HepG2 (cell line): Measurements from ENCODE around the gene ZBP1. TPM values are rescaled to one million over a fixed set of nuclear protein-coding genes. Genes with fewer than 3 reads are reported as not detected.

ENCODE experiments used
- ATAC-seq: fragments of 200-7000 bp; cut with Tn5 transposase; 3 replicates; pipeline ENCODE4 v1.9.1; 2020; ENCODE audit warnings: mild to moderate bottlenecking, moderate library complexity
- BruUV-seq: library from RNA; stranded (reverse); fragments of 400-500 nt; replicated peaks from 2 replicates; lab custom pipeline; 2021; lab: Mats Ljungman, UMichigan
- CTCF ChIA-PET: fragments of 300-600 bp; formaldehyde crosslinking; extraction: SDS; loops from one replicate; lab custom pipeline; 2021; ENCODE audit warnings: low total read pairs, inconsistent platforms, low intra/inter-chr PET ratio; lab: Yijun Ruan, JAX
- POLR2A ChIA-PET: fragments of 350-600 bp; sonication (Branson Sonifier 250); formaldehyde crosslinking; loops from one replicate; lab custom pipeline; 2020; ENCODE audit warnings: antibody characterized with exemption, inconsistent platforms; lab: Yijun Ruan, JAX
- DNase-seq: peaks from one replicate; pipeline ENCODE4 v3.0.0-alpha.2; 2015; ENCODE audit warnings: low spot score
- FAIRE-seq: peaks from 3 replicates; lab custom pipeline; 2011; peaks lifted over from hg19 to GRCh38; lab: Jason Lieb, UNC
- H2AFZ ChIP-seq: one replicate; pipeline ENCODE4 v1.6.1; 2011; ENCODE audit warnings: low read length, inconsistent platforms
- H3K27ac ChIP-seq: fragments of 300-600 bp; 3 replicates; pipeline ENCODE4 v1.8.0; 2011; ENCODE audit warnings: mixed run types, mild to moderate bottlenecking, mixed read lengths, low read length, inconsistent platforms; ENCODE audit not compliant: insufficient read depth; ENCODE audit errors: extremely low read length
- H3K27me3 ChIP-seq, 2 experiments: fragments of 200-600 bp in 1 of 2; 2 replicates in 1 of 2; 3 replicates in 1 of 2; pipeline versions ENCODE4 v1.6.0 to v1.8.0; 2011; ENCODE audit warnings: low read length in 2 of 2, mild to moderate bottlenecking in 2 of 2, moderate library complexity in 2 of 2, inconsistent platforms in 1 of 2; ENCODE audit not compliant: insufficient read depth in 2 of 2, control insufficient read depth in 1 of 2
- H3K36me3 ChIP-seq, 2 experiments: fragments of 200-600 bp in 1 of 2; replicated peaks in 1 of 2; 2 replicates in 1 of 2; 3 replicates in 1 of 2; pipeline versions ENCODE4 v1.5.1 to v1.8.0; 2011; ENCODE audit warnings: low read length in 2 of 2, inconsistent platforms in 1 of 2; ENCODE audit not compliant: insufficient read depth in 2 of 2, control insufficient read depth in 1 of 2
- H3K4me1 ChIP-seq: 2 replicates; pipeline ENCODE4 v1.5.1; 2012; ENCODE audit warnings: low read length, inconsistent platforms; ENCODE audit not compliant: insufficient read depth
- H3K4me2 ChIP-seq: 2 replicates; pipeline ENCODE4 v1.6.0; 2011; ENCODE audit warnings: low read depth, low read length, inconsistent platforms
- H3K4me3 ChIP-seq, 3 experiments: fragments of 200-600 bp in 1 of 3; sonication (generic), shearing (Covaris generic) in 1 of 3; replicated peaks in 1 of 3; 2 replicates each; pipeline ENCODE4 v1.5.1; 2011 to 2016; ENCODE audit warnings: low read length in 3 of 3, inconsistent platforms in 2 of 3, low read depth in 2 of 3, mild to moderate bottlenecking in 2 of 3, control low read depth in 1 of 3, mixed read lengths in 1 of 3; ENCODE audit not compliant: insufficient read depth in 1 of 3
- H3K79me2 ChIP-seq: one replicate; pipeline ENCODE4 v1.6.1; 2011; ENCODE audit warnings: low read length, inconsistent platforms; ENCODE audit not compliant: insufficient read depth
- H3K9ac ChIP-seq: 2 replicates; pipeline ENCODE4 v1.6.0; 2011; ENCODE audit warnings: mild to moderate bottlenecking, low read depth, low read length, inconsistent platforms; ENCODE audit not compliant: insufficient read depth
- H3K9me3 ChIP-seq: 2 replicates; pipeline ENCODE4 v1.5.1; 2012; ENCODE audit warnings: mild to moderate bottlenecking, low read length
- H4K20me1 ChIP-seq: 2 replicates; pipeline ENCODE4 v1.6.0; 2011; ENCODE audit warnings: inconsistent platforms, mild to moderate bottlenecking, low read length, moderate library complexity; ENCODE audit not compliant: insufficient read depth
- AHDC1 ChIP-seq: sonication (generic); formaldehyde crosslinking; IDR thresholded peaks from 2 replicates; pipeline ENCODE4 v1.5.1; 2020; ENCODE audit warnings: mild to moderate bottlenecking, missing genetic modification reagents, borderline replicate concordance
- CC2D1A ChIP-seq: sonication (generic); formaldehyde crosslinking; IDR thresholded peaks from 2 replicates; pipeline ENCODE4 v1.8.1; 2023; ENCODE audit warnings: mild to moderate bottlenecking, missing genetic modification reagents
- FOXO4 ChIP-seq: sonication (generic); formaldehyde crosslinking; conservative IDR thresholded peaks from 2 replicates; pipeline ENCODE4 v1.8.1; 2023; ENCODE audit warnings: missing genetic modification reagents
- MXD1 ChIP-seq: sonication (generic); formaldehyde crosslinking; IDR thresholded peaks from 2 replicates; pipeline ENCODE4 v1.4.0; 2020; ENCODE audit warnings: mild to moderate bottlenecking, missing genetic modification reagents
- NR2F6 ChIP-seq, 2 experiments: IDR thresholded peaks; 2 replicates each; pipeline ENCODE4 v1.6.1; 2016; ENCODE audit warnings: antibody characterized with exemption in 1 of 2, mild to moderate bottlenecking in 1 of 2
- ZMYM3 ChIP-seq: sonication (generic); formaldehyde crosslinking; IDR thresholded peaks from 2 replicates; pipeline ENCODE4 v1.5.1; 2020; ENCODE audit warnings: mild to moderate bottlenecking, missing genetic modification reagents
- ZNF274 ChIP-seq: sonication (generic); formaldehyde crosslinking; IDR thresholded peaks from 2 replicates; pipeline ENCODE4 v1.5.1; 2020; ENCODE audit warnings: mild to moderate bottlenecking, missing genetic modification reagents
- ZNF629 ChIP-seq: sonication (generic); formaldehyde crosslinking; conservative IDR thresholded peaks from 2 replicates; pipeline ENCODE4 v1.5.0; 2020; ENCODE audit warnings: missing genetic modification reagents
- ZSCAN31 ChIP-seq: sonication (generic); formaldehyde crosslinking; IDR thresholded peaks from 2 replicates; pipeline ENCODE4 v1.5.0; 2020; ENCODE audit warnings: low read depth, mild to moderate bottlenecking, missing genetic modification reagents
- WGBS: methylation state at CpG from one replicate; pipeline ENCODE4 v1.1.6; 2017; ENCODE audit warnings: low lambda C conversion rate; 5-methylcytosine and 5-hydroxymethylcytosine counted together
- in situ Hi-C: cut with HindIII; loops from 2 replicates; pipeline ENCODE4 v1.10.0; 2017; ENCODE audit warnings: low pct_unique_long_range_greater_than_20kb; ENCODE audit not compliant: extremely low pct_ligation_motif_present
- intact Hi-C: fragments of 100-400 bp; cut with micrococcal nuclease; formaldehyde crosslinking; loops from one replicate; pipeline ENCODE4 v1.10.0; 2022; ENCODE audit not compliant: unreplicated experiment
- polyA plus RNA-seq, 8 experiments: library from polyadenylated mRNA; depleted of rRNA in 3 of 8; stranded (reverse) in 7 of 8; unstranded in 1 of 8; fragments of >200 nt; fragmentation: Illumina TruSeq in 4 of 8; extraction: Trizol in 4 of 8; gene quantifications; 2 replicates each; pipeline versions ENCODE4 v1.2.1 to v1.2.3, GENCODE V29; 2011 to 2016; ENCODE audit warnings: low read depth in 4 of 8, missing spikeins in 1 of 8, mixed read lengths in 1 of 8; ENCODE audit not compliant: insufficient read depth in 1 of 8
- total RNA-seq, 5 experiments: library from RNA; depleted of rRNA; stranded (reverse); fragments of >200 nt; fragmentation: Illumina TruSeq; extraction: Trizol; gene quantifications; 2 replicates each; pipeline ENCODE4 v1.2.3, GENCODE V29; 2016; ENCODE audit warnings: low read depth in 1 of 5

Gene ZBP1
- total and polyA plus RNA-seq, 2 of the 13 experiments (the other 11 are each of a cell fraction or from before 2014, with no cell fraction given), result not detected

- peak; percentile 34; the same call in 1 of the 2 replicates for TF ChIP-seq AHDC1 (CRISPR knock-in tag)
Measured at GRCh38 chr20:57570145-57570850, 49.9 kb downstream of the ZBP1 start (continued).

GRCh38 chr20:57568960-57569359 lies 51.3 kb downstream of the ZBP1 start:
- in situ Hi-C loops, result no loop called here
- CTCF ChIA-PET, result no interaction called here
- Histone ChIP-seq H3K27ac (peak overlapping the region; percentile 52), H3K36me3 (peaks cover 0 to 6% of the 10 kb centered on the region in 2 experiments; a peak in 2 of 5 replicates), H3K9ac (peak overlapping the region; percentile 45; the same call in 1 of the 2 replicates), H3K27me3 (peaks cover 0 to 7% of the 10 kb centered on the region in 2 experiments; a peak in 3 of 5 replicates), H3K4me1 (peaks cover 73% of the 10 kb centered on the region), H2AFZ (no peak overlapping the region), H3K9me3 (no peaks in the 10 kb centered on the region), H3K79me2 (no peaks in the 10 kb centered on the region), H4K20me1 (no peaks in the 10 kb centered on the region; the same call in 1 of the 2 replicates), H3K4me2 (peak overlapping the region; percentile 69), H3K4me3 (peak overlapping the region in 1 of 3 experiments; percentile 55; a peak in 2 of 6 replicates)
- no peak for ATAC-seq
- no peak for FAIRE-seq
- DNase-seq, result no peak
- intact Hi-C loops, result no loop called here
- WGBS, result 66% methylated on average over 12 of the region's 12 CpGs
- BruUV-seq, result no TSS peak
- POLR2A ChIA-PET, result interaction anchor here (1.0 to 12.9 kb wide), 7 partner anchors 9 to 18 kb away, joined by 5 to 96 read pairs (median 14); partner anchors contain the start of gene PCK1
- TF ChIP-seq ZNF629 (0 out of 2 replicates have a peak, but pooled peaks have one; percentile 45), ZSCAN31 (CRISPR knock-in tag) (no peak), ZNF274 (0 out of 2 replicates have a peak, but pooled peaks have one; percentile 62), NR2F6 (IDR thresholded peaks at IDR 0.05) (no peak), NR2F6 (CRISPR knock-in tag; IDR thresholded peaks at IDR 0.05) (no peak), CC2D1A (CRISPR knock-in tag) (0 out of 2 replicates have a peak, but pooled peaks have one; percentile 53), FOXO4 (CRISPR knock-in tag) (0 out of 2 replicates have a peak, but pooled peaks have one; percentile 56), ZMYM3 (CRISPR knock-in tag) (0 out of 2 replicates have a peak, but pooled peaks have one; percentile 29), MXD1 (CRISPR knock-in tag) (no peak)
